ENCODE measurements around the gene FBXO24.

FBXO24 gene

DNA sequence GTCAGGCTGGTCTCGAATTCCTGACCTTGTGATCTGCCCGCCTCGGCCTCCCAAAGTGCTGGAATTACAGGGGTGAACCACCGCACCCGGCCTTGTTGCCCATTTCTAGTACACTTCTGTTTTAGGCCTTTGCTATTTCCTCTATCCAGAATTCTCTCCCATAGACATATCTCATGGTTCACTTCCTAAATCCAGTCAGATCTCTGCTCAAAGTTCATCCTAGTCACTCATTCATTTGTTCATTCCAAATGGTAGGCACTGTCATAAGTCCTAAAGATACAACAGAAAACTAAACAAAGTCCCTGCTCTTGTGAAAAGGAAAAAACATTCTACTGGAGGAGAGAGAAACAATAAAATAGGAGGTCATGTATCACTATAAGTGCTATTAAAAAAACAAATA is 23.8 kb downstream of the FBXO24 start:
- ATAC-seq (no peak), DNase-seq (ENCODE audit: low spot score in 2 of 2) (no peak)
- Mint-ChIP-seq H3K4me3 (peak overlapping the region; percentile 94), H3K27ac (no peak overlapping the region), H3K36me3 (peaks cover 25% of the 10 kb centered on the region), H3K4me1 (peaks cover 48% of the 10 kb centered on the region), H3K9me3 (no peaks in the 10 kb centered on the region)

DNA sequence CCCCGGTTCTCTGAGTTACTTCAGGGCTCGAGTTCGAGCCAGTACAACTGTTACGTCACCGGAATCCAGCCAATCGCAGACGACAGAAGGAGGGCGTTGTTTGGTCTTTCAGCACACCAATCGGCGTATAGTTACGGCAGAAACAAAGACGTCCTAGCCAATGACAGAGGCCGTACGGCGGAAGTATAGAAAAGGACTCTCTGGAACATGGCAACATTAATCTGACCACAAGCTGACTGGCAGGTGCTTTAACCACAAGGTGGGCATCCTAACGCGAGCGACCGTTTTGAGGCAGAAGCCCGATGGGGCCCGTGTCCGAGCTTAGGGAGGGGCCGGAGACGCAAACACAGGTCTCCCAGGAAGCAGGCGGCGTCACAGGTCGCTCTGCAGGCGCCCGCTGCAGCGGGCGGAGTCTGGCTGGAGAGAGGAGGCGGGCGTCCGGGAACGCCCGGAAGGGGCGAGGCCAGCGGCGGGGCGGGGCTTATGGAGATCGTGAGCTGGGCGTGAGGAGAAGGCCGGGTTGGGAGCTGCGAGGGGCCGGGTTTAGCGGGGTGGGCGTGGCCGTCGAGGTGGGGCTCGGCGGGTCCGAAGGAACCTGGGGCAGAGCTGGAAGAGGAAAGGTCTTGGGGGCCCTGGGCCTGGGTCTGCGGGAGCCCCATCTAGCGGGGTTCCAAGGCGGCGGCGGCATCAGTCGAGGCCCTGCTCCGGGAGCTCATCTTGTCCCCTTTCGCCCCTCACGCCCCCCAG is 26.0 kb downstream of the FBXO24 start, which contains the start of gene MOSPD3:
Gene MOSPD3, plus strand, starts transcription at position 558 of the 747 bp plus-strand sequence. CDS start 252 bp downstream, outside the sequence.
- Mint-ChIP-seq H3K36me3 (peaks cover 27% of the 10 kb centered on the region), H3K9me3 (no peaks in the 10 kb centered on the region), H3K4me1 (peaks cover 34% of the 10 kb centered on the region), H3K4me3 (peak within 1 kb of the TSS; percentile 94), H3K27ac (peak within 1 kb of the TSS; percentile 98)
- ATAC-seq (peak; percentile 95), DNase-seq (ENCODE audit: low spot score in 2 of 2) (peak; percentile 96 to 99)

DNA sequence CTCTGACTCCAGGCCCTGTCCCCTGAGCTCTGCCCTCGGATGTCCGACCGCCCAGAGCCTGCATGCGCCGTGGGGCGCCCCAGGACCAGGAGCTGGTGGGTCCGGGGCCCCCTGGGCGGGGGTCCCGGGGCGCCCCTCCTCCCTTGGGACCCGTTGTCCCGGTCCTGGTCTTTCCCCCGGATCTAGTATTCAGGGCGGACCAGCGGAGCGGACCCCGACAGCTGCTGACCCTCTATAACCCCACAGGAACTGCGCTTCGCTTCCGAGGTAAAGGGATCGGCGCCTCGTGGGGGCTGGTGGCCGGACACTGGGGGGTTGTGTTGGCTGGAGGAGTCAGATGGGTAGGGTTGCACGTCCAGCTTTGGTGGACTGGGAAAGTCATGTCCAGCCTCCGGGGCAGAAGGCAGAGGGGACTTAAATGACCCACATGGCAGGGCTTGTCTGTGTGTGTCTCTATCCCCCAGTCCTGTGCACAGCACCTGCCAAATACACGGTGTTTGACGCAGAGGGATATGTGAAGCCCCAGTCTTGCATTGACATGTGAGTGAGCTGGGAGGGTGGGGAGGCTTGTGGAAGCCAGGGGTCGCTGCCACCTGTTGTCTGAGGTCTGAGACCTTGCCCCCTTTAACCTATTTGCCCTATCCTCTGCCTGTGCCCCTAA is 26.7 kb downstream of the FBXO24 start:
- peak; percentile 2 for ATAC-seq
- Mint-ChIP-seq H3K27ac (peak overlapping the region; percentile 98), H3K4me3 (peak overlapping the region; percentile 94), H3K36me3 (peaks cover 27% of the 10 kb centered on the region), H3K9me3 (no peaks in the 10 kb centered on the region), H3K4me1 (peaks cover 27% of the 10 kb centered on the region)
- DNase-seq (ENCODE audit: low spot score in 2 of 2) = no peak

DNA sequence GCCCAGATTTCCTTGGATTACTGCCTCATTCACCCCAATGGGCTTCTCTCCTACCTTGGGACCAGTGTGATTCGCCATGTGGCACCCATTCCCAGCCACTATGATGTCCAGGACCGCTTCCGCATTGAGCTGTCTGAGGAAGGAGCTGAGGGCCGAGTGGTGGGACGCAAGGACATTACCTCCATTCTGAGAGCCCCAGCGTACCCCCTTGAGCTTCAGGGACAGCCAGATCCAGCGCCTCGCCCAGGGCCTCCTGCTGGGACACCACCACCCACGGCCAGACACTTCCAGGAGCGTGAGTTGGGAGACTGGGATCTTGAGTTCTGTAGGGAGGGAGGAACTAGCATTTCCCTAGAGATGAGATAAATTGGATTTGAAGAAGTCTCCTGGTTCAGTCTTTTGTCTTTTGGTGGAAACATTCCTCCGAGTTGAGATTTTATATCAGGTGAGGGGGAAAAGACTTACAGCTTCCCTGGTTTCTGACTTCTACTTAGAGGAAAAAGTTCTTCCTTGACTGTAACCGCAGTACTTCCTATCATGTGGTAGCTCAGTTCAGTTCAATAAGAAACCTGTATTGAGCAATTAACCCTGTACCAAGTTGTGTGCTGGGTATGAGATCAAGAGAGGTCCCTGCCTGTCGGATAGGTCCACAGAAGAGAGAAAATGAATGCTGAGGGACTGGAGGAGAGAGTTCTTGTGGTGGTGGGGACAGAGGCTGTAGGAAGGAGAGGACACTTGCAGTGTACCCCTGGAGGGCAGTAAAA is 27.5 kb downstream of the FBXO24 start:
- H3K4me3 Mint-ChIP-seq = peak overlapping the region; percentile 94
- H3K4me1 Mint-ChIP-seq = peaks cover 27% of the 10 kb centered on the region
- peaks cover 27% of the 10 kb centered on the region for H3K36me3 Mint-ChIP-seq
- peak overlapping the region; percentile 2 for H3K27ac Mint-ChIP-seq
- ATAC-seq = no peak
- no peaks in the 10 kb centered on the region for H3K9me3 Mint-ChIP-seq
- no peak for DNase-seq (ENCODE audit: low spot score in 2 of 2)

DNA sequence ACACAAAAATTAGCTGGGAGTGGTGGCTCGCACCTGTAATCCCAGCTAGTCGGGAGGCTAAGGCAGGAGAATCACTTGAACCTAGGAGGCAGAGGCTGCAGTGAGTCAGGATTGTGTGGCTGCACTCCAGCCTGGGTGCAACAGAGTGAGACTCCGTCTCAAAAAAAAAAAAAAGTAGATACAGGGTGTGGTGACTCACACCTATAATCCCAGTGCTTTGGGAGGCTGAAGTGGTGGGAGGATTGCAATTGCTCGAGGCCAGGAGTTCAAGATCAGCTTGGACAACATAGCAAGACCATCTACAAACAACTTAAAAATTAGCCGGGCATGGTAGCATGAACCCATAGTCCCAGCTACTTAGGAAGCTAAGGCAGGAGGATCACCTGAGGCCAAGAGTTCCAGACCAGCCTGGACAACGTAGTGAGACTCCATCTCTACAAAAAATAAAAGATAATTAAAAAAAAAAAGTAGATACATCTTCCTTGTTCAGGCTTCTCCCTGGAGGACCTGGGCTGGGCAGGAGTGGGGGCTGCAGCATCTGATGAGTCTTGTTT is 28.3 kb downstream of the FBXO24 start:
- DNase-seq (ENCODE audit: low spot score in 2 of 2) (no peak), ATAC-seq (no peak)
- H3K4me3 Mint-ChIP-seq = peak overlapping the region; percentile 94
- peaks cover 27% of the 10 kb centered on the region for H3K4me1 Mint-ChIP-seq
- H3K9me3 Mint-ChIP-seq = no peaks in the 10 kb centered on the region
- H3K27ac Mint-ChIP-seq = peak overlapping the region; percentile 2
- H3K36me3 Mint-ChIP-seq = peaks cover 27% of the 10 kb centered on the region

DNA sequence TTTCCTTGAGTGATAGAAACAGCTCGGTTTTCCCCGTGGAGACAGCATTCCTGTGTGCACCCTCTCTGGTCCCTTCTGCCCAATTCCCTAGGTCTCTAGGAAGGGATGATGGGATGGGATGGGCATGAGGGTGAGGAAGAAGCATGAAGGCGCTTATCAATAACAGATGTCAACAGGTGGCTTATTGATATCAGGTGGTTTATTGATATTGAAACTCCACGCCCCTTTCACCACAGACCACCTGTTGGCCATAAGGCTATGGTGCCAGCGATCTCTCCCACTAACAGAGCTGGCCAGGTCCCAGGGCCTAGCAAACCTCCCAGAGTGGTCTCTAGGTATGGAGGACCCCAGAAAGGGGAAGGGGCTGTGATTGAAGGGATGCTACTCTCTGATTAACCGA is 34.1 kb downstream of the FBXO24 start:
- H3K9me3 Mint-ChIP-seq = no peaks in the 10 kb centered on the region
- no peak for DNase-seq (ENCODE audit: low spot score in 2 of 2)
- H3K36me3 Mint-ChIP-seq = no peaks in the 10 kb centered on the region
- H3K4me1 Mint-ChIP-seq = peaks cover under 1% of the 10 kb centered on the region
- H3K4me3 Mint-ChIP-seq = no peak overlapping the region
- no peak for ATAC-seq
- H3K27ac Mint-ChIP-seq = peak overlapping the region; percentile 14

DNA sequence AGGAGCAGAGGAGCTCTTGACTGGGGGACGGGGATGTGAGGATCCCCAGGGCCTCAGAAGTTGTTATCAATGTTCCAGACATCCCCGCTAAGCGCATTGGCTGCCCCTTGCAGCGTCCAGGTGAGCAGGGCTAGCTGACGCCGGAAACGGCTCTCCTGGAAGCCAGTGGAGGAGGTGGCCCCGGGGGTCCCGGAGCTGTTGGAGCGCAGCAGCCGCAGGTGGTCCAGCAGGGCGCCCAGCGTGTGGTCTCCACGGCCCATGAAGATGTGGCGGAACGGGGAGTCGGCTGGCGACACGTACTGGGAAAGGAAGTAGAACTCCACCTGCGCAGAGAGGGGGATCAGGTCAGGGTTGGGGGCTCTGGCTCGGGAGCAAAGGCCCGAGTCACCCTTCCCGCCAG is 34.7 kb downstream of the FBXO24 start:
- DNase-seq (ENCODE audit: low spot score in 2 of 2) (no peak), ATAC-seq (no peak)
- H3K4me1 Mint-ChIP-seq = peaks cover 6% of the 10 kb centered on the region
- H3K4me3 Mint-ChIP-seq = no peak overlapping the region
- no peaks in the 10 kb centered on the region for H3K36me3 Mint-ChIP-seq
- peak overlapping the region; percentile 14 for H3K27ac Mint-ChIP-seq
- no peaks in the 10 kb centered on the region for H3K9me3 Mint-ChIP-seq

DNA sequence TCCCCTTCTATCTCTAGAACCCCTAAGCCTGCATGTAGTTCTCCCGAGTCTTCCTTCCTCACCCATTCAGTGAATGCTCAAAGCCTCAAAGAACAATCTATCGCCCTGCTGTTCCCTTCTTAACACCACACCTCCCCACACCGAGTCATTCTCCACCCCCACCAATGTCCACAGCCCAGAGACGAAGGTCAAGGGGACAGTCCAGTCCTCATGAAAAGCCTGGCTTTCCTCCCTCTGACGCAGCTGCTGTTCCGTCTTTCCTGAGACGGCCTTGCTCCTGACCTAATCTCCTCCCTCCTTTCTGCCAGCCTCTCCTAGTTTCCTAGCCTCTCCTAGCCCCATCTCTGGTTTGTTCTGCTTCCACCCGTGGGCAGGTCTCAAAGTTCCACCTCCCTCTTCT is 35.4 kb downstream of the FBXO24 start:
- no peak for ATAC-seq
- Mint-ChIP-seq H3K4me3 (no peak overlapping the region), H3K36me3 (no peaks in the 10 kb centered on the region), H3K9me3 (no peaks in the 10 kb centered on the region), H3K27ac (no peak overlapping the region), H3K4me1 (peaks cover 14% of the 10 kb centered on the region)
- no peak for DNase-seq (ENCODE audit: low spot score in 2 of 2)

DNA sequence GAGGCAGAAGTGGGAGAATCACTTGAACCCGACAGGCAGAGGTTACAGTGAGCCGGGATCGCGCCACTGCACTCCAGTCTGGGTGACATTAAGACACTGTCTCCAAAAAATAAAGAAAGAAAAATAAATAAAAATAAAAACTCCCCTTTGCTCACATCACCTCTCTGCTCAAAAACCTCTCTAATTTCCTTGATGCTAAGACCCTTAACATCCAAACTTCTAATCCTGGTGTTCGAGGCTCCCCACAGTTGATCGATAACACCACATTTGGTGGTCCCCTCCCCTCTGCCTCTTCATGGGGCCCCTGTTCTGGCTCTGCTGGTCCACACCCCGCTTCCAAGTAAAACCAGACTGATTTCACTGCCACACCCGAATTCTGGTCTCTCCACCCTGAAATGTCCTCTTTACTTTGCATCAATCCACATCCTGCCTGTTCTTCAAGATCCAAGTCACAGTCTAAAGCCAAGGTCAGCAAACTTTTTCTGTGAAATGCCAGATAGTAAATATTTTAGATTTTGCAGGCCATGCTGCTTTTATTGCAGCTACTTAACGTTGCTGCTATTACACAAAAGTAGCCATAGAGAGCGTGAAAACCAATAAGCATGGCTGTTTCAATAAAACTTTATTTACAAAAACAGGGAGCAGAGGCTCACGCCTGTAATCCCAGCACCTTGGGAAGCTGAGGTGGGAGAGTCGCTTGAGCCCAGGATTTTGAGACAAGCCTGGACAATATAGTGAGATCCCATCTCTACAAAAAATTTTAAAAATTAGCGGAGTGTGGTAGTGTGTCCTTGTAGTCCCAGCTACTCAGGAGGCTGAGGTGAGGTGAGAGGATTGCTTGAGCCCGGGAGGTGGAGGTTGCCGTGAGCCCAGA is 38.1 kb downstream of the FBXO24 start:
- no peaks in the 10 kb centered on the region for H3K36me3 Mint-ChIP-seq
- H3K9me3 Mint-ChIP-seq = no peaks in the 10 kb centered on the region
- DNase-seq (ENCODE audit: low spot score in 2 of 2) (no peak), ATAC-seq (no peak)
- peak overlapping the region; percentile 41 for H3K27ac Mint-ChIP-seq
- H3K4me3 Mint-ChIP-seq = no peak overlapping the region
- peaks cover 33% of the 10 kb centered on the region for H3K4me1 Mint-ChIP-seq

DNA sequence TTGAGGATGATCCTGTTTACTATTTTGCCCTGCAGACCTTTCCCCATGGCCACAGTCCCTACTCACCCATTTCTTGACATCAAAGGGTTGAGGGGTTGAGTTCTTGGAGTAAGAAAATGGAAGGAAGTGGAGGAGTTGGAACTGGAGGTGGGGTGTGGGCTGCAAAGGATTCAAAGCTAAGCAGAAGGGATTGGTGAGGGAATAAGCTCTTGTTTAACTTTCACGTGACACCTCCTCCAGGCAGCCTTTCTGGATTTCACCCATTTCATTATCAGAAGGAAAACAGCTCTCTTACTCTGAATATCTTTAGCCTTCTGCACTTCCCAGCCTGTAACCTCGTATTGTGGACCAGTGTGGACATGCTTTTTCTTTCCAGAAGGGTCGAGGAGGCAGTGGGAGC is 39.9 kb downstream of the FBXO24 start:
- H3K4me3 Mint-ChIP-seq = peak overlapping the region; percentile 74
- H3K9me3 Mint-ChIP-seq = no peaks in the 10 kb centered on the region
- no peaks in the 10 kb centered on the region for H3K36me3 Mint-ChIP-seq
- ATAC-seq (no peak), DNase-seq (ENCODE audit: low spot score in 2 of 2) (no peak)
- H3K4me1 Mint-ChIP-seq = peaks cover 45% of the 10 kb centered on the region
- peak overlapping the region; percentile 91 for H3K27ac Mint-ChIP-seq

DNA sequence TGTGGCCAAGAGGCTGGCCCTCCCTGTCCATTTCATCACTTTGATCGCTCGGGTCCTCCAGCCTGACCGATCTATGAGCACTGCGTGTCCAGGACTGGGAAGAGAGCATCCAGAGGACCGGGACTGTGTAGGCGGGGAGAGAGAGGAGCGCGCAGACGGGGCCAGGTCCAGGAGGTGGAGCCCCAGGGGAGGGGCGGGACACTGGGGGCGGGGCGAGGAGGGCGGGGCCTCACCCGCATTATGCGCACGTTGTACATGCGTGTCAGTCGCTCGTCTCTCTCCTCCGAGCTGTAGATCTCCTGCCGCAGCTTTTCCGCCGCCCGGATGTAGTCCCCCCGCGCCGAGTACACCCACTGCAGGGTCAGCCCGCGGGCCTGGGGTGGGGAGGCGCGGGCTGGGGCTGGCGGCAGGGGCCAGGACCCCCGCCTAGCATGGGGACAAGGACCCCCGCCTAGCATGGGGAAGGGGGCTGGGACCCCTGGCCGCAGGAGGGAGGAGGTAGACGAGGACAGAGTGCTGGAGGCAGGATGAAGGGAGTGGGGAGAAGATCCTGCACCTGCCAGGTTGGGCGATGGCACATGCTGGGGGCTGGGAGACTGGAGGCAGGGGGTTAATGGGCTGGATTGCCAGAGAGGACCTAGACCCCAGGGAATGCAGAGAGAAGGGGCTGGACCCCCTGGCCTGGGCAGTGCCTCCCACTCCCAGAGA is 40.6 kb downstream of the FBXO24 start:
- peak overlapping the region; percentile 74 for H3K4me3 Mint-ChIP-seq
- DNase-seq (ENCODE audit: low spot score in 2 of 2) (peak; percentile 62 to 86), ATAC-seq (peak; percentile 95)
- peak overlapping the region; percentile 91 for H3K27ac Mint-ChIP-seq
- H3K36me3 Mint-ChIP-seq = no peaks in the 10 kb centered on the region
- no peaks in the 10 kb centered on the region for H3K9me3 Mint-ChIP-seq
- peaks cover 45% of the 10 kb centered on the region for H3K4me1 Mint-ChIP-seq

DNA sequence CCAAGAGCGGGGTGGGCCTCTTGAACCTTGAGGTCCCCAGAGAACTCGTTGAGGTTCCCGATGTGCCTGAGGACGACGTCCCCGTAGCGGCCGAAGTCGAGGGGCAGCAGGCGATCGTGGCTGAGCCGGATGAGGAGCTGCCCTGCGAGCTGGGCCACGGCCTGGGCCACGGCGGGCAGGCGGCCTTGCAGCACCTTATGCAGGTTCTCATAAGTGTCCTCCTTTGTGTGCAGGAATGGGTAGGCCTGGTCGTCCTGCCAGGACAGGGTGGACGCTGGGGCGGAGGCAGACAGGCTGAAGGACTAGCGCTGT is 41.1 kb downstream of the FBXO24 start:
- ATAC-seq (no peak), DNase-seq (ENCODE audit: low spot score in 2 of 2) (no peak)
- Mint-ChIP-seq H3K4me1 (peaks cover 47% of the 10 kb centered on the region), H3K9me3 (no peaks in the 10 kb centered on the region), H3K27ac (peak overlapping the region; percentile 91), H3K4me3 (peak overlapping the region; percentile 74), H3K36me3 (no peaks in the 10 kb centered on the region)

DNA sequence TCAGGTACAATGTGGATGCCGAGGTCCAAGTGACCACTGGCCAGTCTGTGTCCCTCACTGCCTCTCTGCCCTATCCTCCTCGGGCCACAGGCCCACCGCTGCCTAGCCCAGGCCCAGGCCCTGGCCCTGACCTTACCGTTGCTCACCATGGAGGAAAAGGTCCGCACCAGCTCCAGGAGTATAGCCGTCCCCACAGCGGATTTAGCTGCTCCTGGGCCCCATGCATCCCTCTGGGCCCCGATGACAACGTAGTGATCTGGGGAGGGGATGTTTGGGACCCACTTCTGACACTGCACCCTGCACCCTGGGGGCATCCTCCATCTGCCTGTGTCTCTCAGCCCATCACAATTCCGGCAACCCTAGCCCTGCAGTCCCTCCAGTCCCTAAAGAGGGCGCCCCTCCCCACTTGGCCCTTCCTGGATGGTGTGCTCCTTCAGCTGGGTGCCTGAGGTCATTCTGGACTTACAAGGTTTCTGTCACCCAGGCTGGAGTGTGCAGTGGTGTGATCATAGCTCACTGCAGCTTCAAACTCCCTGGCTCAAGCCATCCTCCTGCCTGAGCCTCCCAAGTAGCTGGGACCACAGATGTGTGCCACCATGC is 43.1 kb downstream of the FBXO24 start:
- H3K9me3 Mint-ChIP-seq = no peaks in the 10 kb centered on the region
- ATAC-seq = no peak
- peak overlapping the region; percentile 68 for H3K27ac Mint-ChIP-seq
- no peak overlapping the region for H3K4me3 Mint-ChIP-seq
- H3K4me1 Mint-ChIP-seq = peaks cover 60% of the 10 kb centered on the region
- H3K36me3 Mint-ChIP-seq = peaks cover 6% of the 10 kb centered on the region
- DNase-seq (ENCODE audit: low spot score in 2 of 2) = peak in 1 of 2 donors; percentile 65

DNA sequence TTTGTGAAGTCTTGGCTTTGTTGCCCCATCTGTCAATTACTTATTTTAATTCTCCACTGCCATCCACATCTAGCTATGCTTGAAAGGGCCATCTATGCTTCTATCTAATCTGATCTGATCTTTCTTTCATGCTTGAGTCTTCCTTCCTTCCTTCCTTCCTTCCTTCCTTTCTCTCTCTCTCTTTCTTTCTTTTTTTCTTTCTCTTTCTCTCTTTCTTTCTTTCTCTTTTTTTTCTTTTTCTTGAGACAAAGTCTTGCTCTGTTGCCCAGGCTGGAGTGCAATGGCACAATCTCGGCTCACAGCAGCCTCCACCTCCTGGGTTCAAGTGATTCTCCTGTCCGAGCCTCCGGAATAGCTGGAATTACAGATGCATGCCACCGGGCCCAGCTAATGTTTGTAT is 43.9 kb downstream of the FBXO24 start:
- Mint-ChIP-seq H3K4me1 (peaks cover 62% of the 10 kb centered on the region), H3K4me3 (no peak overlapping the region), H3K36me3 (peaks cover 14% of the 10 kb centered on the region), H3K27ac (peak overlapping the region; percentile 68), H3K9me3 (no peaks in the 10 kb centered on the region)
- DNase-seq (ENCODE audit: low spot score in 2 of 2) (no peak), ATAC-seq (no peak)
